Activated CD4-positive, alpha-beta T cell treated with anti-CD3 and anti-CD28 coated beads for 36 hours (primary cell): ENCODE data around the gene FOSL2. TPM values are rescaled to one million over a fixed set of nuclear protein-coding genes. Genes with fewer than 3 reads are reported as not detected.
A peak's percentile ranks its signal among the peaks of the same experiment; 100 is the strongest.

Experiments used
- ATAC-seq: fragments of 200-7000 bp; cut with Tn5 transposase; one replicate; pipeline ENCODE4 v1.10.0; 2021; ENCODE audit warnings: mild to moderate bottlenecking, moderate library complexity
- CTCF ChIA-PET: fragments of 350-600 bp; sonication (Branson Sonifier 250); formaldehyde crosslinking; loops from one replicate; lab custom pipeline; 2021; ENCODE audit warnings: antibody characterized with exemption; lab: Charles Lee
- POLR2A ChIA-PET: fragments of 350-600 bp; sonication (Branson Sonifier 250); formaldehyde crosslinking; loops from one replicate; lab custom pipeline; 2021; ENCODE audit warnings: antibody characterized with exemption, inconsistent platforms; lab: Charles Lee
- DNase-seq: peaks from one replicate; pipeline ENCODE4 v3.0.0-alpha.2; 2020
- H3K27ac Mint-ChIP-seq: one replicate; pipeline ENCODE4 v1.8.0; 2021; ENCODE audit warnings: mixed read lengths
- H3K27me3 Mint-ChIP-seq: one replicate; pipeline ENCODE4 v1.8.0; 2021; ENCODE audit warnings: mixed read lengths
- H3K36me3 Mint-ChIP-seq: one replicate; pipeline ENCODE4 v1.8.0; 2021; ENCODE audit warnings: low read depth, mixed read lengths
- H3K4me1 Mint-ChIP-seq: one replicate; pipeline ENCODE4 v1.8.0; 2021; ENCODE audit warnings: mixed read lengths
- H3K4me3 Mint-ChIP-seq: one replicate; pipeline ENCODE4 v1.8.0; 2021; ENCODE audit warnings: mild to moderate bottlenecking, moderate library complexity, mixed read lengths
- H3K9me3 Mint-ChIP-seq: one replicate; pipeline ENCODE4 v1.8.0; 2021; ENCODE audit warnings: low read depth, mixed read lengths
- intact Hi-C, 2 experiments: fragments of 100-400 bp; cut with DNase I in 1 of 2; cut with micrococcal nuclease in 1 of 2; formaldehyde crosslinking; loops; one replicate each; pipeline versions ENCODE4 v1.14.2 to v1.15.1; 2022 to 2024; cut with DNase I, micrococcal nuclease
- total RNA-seq, 2 experiments: library from RNA; stranded (reverse); gene quantifications; one replicate each; pipeline ENCODE4 v1.2.3, GENCODE V29; 2021

FOSL2 gene
- total RNA-seq, 2 experiments from 2014 or later: 135 to 225 TPM

- intact Hi-C loops: no loop called here
- Mint-ChIP-seq H3K4me1 (peaks cover 20% of the 10 kb centered on the region), H3K27me3 (no peaks in the 10 kb centered on the region), H3K9me3 (peaks cover 2% of the 10 kb centered on the region), H3K4me3 (no peak overlapping the region), H3K27ac (no peak overlapping the region), H3K36me3 (no peaks in the 10 kb centered on the region)
- POLR2A ChIA-PET: no interaction called here
- CTCF ChIA-PET: no interaction called here
- DNase-seq (no peak), ATAC-seq (no peak)
Observed at GRCh38 chr2:28375742-28376631, 16.7 kb upstream of the FOSL2 start.

GRCh38 chr2:28377195-28377816, 15.4 kb upstream of the FOSL2 start:
- no peak for DNase-seq
- Mint-ChIP-seq H3K36me3 (no peaks in the 10 kb centered on the region), H3K27me3 (no peaks in the 10 kb centered on the region), H3K27ac (no peak overlapping the region), H3K9me3 (no peaks in the 10 kb centered on the region), H3K4me3 (no peak overlapping the region), H3K4me1 (peaks cover 20% of the 10 kb centered on the region)
- intact Hi-C loops: no loop called here
- ChIA-PET POLR2A (no interaction called here), CTCF (interaction anchor here (1.2 kb wide), 1 partner anchor 15 kb away, joined by 4 read pairs; no protein-coding TSS in a partner anchor)
- ATAC-seq: no peak

- ChIA-PET POLR2A (interaction anchor here (0.6 to 0.9 kb wide), 3 partner anchors 16 to 696 kb away, joined by 3 to 5 read pairs (median 4); no protein-coding TSS in a partner anchor), CTCF (interaction anchor here (0.6 to 1.4 kb wide), 3 partner anchors 16 to 25 kb away, joined by 3 to 6 read pairs (median 4); no protein-coding TSS in a partner anchor)
- H3K4me3 Mint-ChIP-seq: no peak overlapping the region
- intact Hi-C loops: no loop called here
- H3K4me1 Mint-ChIP-seq: peaks cover 20% of the 10 kb centered on the region
- H3K36me3 Mint-ChIP-seq: no peaks in the 10 kb centered on the region
- ATAC-seq (peak; percentile 27), DNase-seq (peak; percentile 35)
- no peaks in the 10 kb centered on the region for H3K9me3 Mint-ChIP-seq
- no peaks in the 10 kb centered on the region for H3K27me3 Mint-ChIP-seq
- no peak overlapping the region for H3K27ac Mint-ChIP-seq
Observed at GRCh38 chr2:28377984-28378678, 14.5 kb upstream of the FOSL2 start.

- POLR2A ChIA-PET: interaction anchor here (0.5 to 0.9 kb wide), 4 partner anchors 17 to 697 kb away, joined by 3 to 5 read pairs (median 4); no protein-coding TSS in a partner anchor
- Mint-ChIP-seq H3K4me3 (peak overlapping the region; percentile 0), H3K27me3 (no peaks in the 10 kb centered on the region)
Observed at GRCh38 chr2:28378679-28379584, 13.7 kb upstream of the FOSL2 start.

GRCh38 chr2:28380219-28380618, 12.4 kb upstream of the FOSL2 start:
- H3K36me3 Mint-ChIP-seq: no peaks in the 10 kb centered on the region
- H3K27ac Mint-ChIP-seq: no peak overlapping the region
- ChIA-PET POLR2A (no interaction called here), CTCF (interaction anchor here (0.6 to 2.3 kb wide), 2 partner anchors 11 to 627 kb away, joined by 3 to 7 read pairs; no protein-coding TSS in a partner anchor)
- no peak overlapping the region for H3K4me3 Mint-ChIP-seq
- H3K9me3 Mint-ChIP-seq: no peaks in the 10 kb centered on the region
- ATAC-seq (no peak), DNase-seq (no peak)
- H3K4me1 Mint-ChIP-seq: peaks cover 20% of the 10 kb centered on the region
- no peaks in the 10 kb centered on the region for H3K27me3 Mint-ChIP-seq
- intact Hi-C loops: no loop called here

More at GRCh38 chr2:28378679-28379584, 13.7 kb upstream of the FOSL2 start:
- Mint-ChIP-seq H3K9me3 (no peaks in the 10 kb centered on the region), H3K36me3 (no peaks in the 10 kb centered on the region), H3K4me1 (peaks cover 20% of the 10 kb centered on the region), H3K27ac (peak overlapping the region; percentile 63)
- ATAC-seq (peak; percentile 43), DNase-seq (no peak)
- intact Hi-C loops: no loop called here
- CTCF ChIA-PET: interaction anchor here (0.6 to 1.4 kb wide), 6 partner anchors 17 to 624 kb away, joined by 3 to 6 read pairs (median 4); no protein-coding TSS in a partner anchor

- H3K27ac Mint-ChIP-seq: no peak overlapping the region
- ChIA-PET CTCF (interaction anchor here (1.2 to 2.3 kb wide), 3 partner anchors 13 to 698 kb away, joined by 3 to 7 read pairs (median 6); no protein-coding TSS in a partner anchor), POLR2A (no interaction called here)
- H3K4me3 Mint-ChIP-seq: no peak overlapping the region
- no peaks in the 10 kb centered on the region for H3K9me3 Mint-ChIP-seq
- no peak for DNase-seq
- no peaks in the 10 kb centered on the region for H3K27me3 Mint-ChIP-seq
- intact Hi-C loops: no loop called here
- no peaks in the 10 kb centered on the region for H3K36me3 Mint-ChIP-seq
- peaks cover 20% of the 10 kb centered on the region for H3K4me1 Mint-ChIP-seq
- ATAC-seq: no peak
Observed at GRCh38 chr2:28381225-28382180, 11.2 kb upstream of the FOSL2 start.

- intact Hi-C loops: no loop called here
- Mint-ChIP-seq H3K4me1 (peaks cover 30% of the 10 kb centered on the region), H3K4me3 (no peak overlapping the region), H3K27me3 (no peaks in the 10 kb centered on the region), H3K9me3 (no peaks in the 10 kb centered on the region), H3K36me3 (no peaks in the 10 kb centered on the region), H3K27ac (peak overlapping the region; percentile 10)
- CTCF ChIA-PET: no interaction called here
- POLR2A ChIA-PET: no interaction called here
- ATAC-seq (no peak), DNase-seq (no peak)
Observed at GRCh38 chr2:28382755-28383154, 9.9 kb upstream of the FOSL2 start.

- Mint-ChIP-seq H3K4me1 (peaks cover 32% of the 10 kb centered on the region), H3K27me3 (no peaks in the 10 kb centered on the region), H3K9me3 (no peaks in the 10 kb centered on the region), H3K36me3 (no peaks in the 10 kb centered on the region), H3K27ac (peak overlapping the region; percentile 77), H3K4me3 (no peak overlapping the region)
- ATAC-seq: no peak
- intact Hi-C loops: no loop called here
- DNase-seq: no peak
- ChIA-PET CTCF (interaction anchor here (0.7 to 1.4 kb wide), 2 partner anchors 66 to 111 kb away, joined by 3 to 4 read pairs; no protein-coding TSS in a partner anchor), POLR2A (interaction anchor here (0.8 kb wide), 1 partner anchor 364 kb away, joined by 3 read pairs; the partner anchor contains the start of gene PPP1CB)
Observed at GRCh38 chr2:28387082-28387960, 5.3 kb upstream of the FOSL2 start.
